RWPE2 (cell line): ENCODE results near the gene NONO.
"Not testable (repeated sequence)": the region's sequence is repeated elsewhere in the genome, so short reads cannot be mapped to it uniquely, and the experiment has no call there.

Source experiments
- ATAC-seq: fragments of 200-7000 bp; cut with Tn5 transposase; 3 replicates; pipeline ENCODE4 v1.9.1; 2021; ENCODE audit warnings: low read depth
- DNase-seq: peaks from one replicate; pipeline ENCODE4 v3.0.0-alpha.2; 2020; ENCODE audit warnings: low spot score
- H3K27ac ChIP-seq: fragments of 450-650 bp; 2 replicates; pipeline ENCODE4 v1.5.1; 2017; ENCODE audit warnings: mild to moderate bottlenecking; ENCODE audit not compliant: poor library complexity, severe bottlenecking
- H3K27me3 ChIP-seq: fragments of 250-450 bp; sonication (Bioruptor Pico); 2 replicates; pipeline ENCODE4 v1.5.1; 2021; ENCODE audit warnings: mild to moderate bottlenecking, moderate library complexity; ENCODE audit not compliant: insufficient read depth, poor library complexity, severe bottlenecking
- H3K36me3 ChIP-seq: fragments of 250-450 bp; sonication (Bioruptor Pico); 2 replicates; pipeline ENCODE4 v1.5.1; 2020; ENCODE audit warnings: low read depth, mild to moderate bottlenecking, moderate library complexity
- H3K4me1 ChIP-seq: fragments of 250-450 bp; sonication (Bioruptor Pico); 2 replicates; pipeline ENCODE4 v1.5.1; 2021; ENCODE audit warnings: mild to moderate bottlenecking, moderate library complexity; ENCODE audit not compliant: insufficient read depth, poor library complexity, severe bottlenecking
- H3K4me3 ChIP-seq: fragments of 250-450 bp; sonication (Bioruptor Pico); 2 replicates; pipeline ENCODE4 v1.5.1; 2021; ENCODE audit warnings: mild to moderate bottlenecking, moderate library complexity; ENCODE audit not compliant: severe bottlenecking
- H3K9me3 ChIP-seq: fragments of 250-450 bp; sonication (Bioruptor Pico); 2 replicates; pipeline ENCODE4 v1.5.1; 2021; ENCODE audit warnings: mild to moderate bottlenecking, moderate library complexity; ENCODE audit not compliant: severe bottlenecking
- TF ChIP-seq, protein P1 (sequence below): fragments of 450-650 bp; IDR thresholded peaks from one replicate; pipeline ENCODE4 v1.5.1; 2017; ENCODE audit warnings: mild to moderate bottlenecking, moderate library complexity; ENCODE audit not compliant: poor library complexity, severe bottlenecking

The NONO gene

DNA sequence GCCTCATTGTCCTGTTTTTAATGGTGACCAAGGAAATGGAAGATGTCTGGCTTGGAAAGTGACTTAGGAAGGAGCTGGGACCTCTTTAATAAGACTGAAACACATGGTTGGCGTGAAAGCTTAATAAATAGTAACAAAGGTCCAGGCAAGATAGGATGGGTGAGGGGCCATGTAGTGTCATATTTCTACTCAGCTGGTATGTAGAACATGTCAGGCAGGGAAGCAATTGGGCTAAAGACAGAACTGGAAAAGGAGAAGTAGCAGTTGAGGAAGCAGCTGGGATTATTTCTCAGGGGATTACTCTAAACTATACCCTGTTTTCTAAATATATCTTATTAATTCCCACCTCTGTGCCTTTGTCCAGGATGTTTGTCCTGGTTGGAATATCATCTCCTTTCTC, 36.7 kb downstream of the NONO start:
- Histone ChIP-seq H3K4me1 (no peaks in the 10 kb centered on the region), H3K9me3 (no peaks in the 10 kb centered on the region), H3K27ac (no peak overlapping the region), H3K4me3 (no peak overlapping the region), H3K36me3 (no peaks in the 10 kb centered on the region), H3K27me3 (no peaks in the 10 kb centered on the region)
- TF ChIP-seq, protein P1, sequence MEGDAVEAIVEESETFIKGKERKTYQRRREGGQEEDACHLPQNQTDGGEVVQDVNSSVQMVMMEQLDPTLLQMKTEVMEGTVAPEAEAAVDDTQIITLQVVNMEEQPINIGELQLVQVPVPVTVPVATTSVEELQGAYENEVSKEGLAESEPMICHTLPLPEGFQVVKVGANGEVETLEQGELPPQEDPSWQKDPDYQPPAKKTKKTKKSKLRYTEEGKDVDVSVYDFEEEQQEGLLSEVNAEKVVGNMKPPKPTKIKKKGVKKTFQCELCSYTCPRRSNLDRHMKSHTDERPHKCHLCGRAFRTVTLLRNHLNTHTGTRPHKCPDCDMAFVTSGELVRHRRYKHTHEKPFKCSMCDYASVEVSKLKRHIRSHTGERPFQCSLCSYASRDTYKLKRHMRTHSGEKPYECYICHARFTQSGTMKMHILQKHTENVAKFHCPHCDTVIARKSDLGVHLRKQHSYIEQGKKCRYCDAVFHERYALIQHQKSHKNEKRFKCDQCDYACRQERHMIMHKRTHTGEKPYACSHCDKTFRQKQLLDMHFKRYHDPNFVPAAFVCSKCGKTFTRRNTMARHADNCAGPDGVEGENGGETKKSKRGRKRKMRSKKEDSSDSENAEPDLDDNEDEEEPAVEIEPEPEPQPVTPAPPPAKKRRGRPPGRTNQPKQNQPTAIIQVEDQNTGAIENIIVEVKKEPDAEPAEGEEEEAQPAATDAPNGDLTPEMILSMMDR, result no peak
- no peak for DNase-seq
- no peak for ATAC-seq

DNA sequence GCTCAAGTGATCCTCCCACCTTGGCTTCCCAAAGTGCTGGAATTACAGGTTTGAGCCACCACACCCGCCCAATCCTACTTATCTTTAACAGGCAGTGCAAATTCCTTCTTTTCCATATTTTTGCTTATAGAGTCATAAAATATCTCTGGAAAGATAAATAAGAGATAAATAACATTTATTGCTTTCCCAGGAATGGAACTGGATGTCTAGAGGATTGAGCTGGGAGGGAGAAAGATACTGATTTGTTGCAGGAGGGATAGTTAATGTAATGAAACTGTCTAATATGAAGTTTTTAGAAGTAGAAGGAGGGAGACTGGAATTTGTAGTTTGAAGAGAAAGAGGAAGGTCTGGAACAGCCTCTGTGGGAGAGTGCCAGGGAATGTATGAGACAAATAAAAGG, 38.3 kb downstream of the NONO start:
- H3K27me3 ChIP-seq, result no peaks in the 10 kb centered on the region
- TF ChIP-seq, protein P1, result no peak
- DNase-seq (no peak), ATAC-seq (no peak)
- no peaks in the 10 kb centered on the region for H3K4me1 ChIP-seq
- H3K4me3 ChIP-seq, result no peak overlapping the region
- no peaks in the 10 kb centered on the region for H3K9me3 ChIP-seq
- H3K36me3 ChIP-seq, result no peaks in the 10 kb centered on the region
- H3K27ac ChIP-seq, result no peak overlapping the region

DNA sequence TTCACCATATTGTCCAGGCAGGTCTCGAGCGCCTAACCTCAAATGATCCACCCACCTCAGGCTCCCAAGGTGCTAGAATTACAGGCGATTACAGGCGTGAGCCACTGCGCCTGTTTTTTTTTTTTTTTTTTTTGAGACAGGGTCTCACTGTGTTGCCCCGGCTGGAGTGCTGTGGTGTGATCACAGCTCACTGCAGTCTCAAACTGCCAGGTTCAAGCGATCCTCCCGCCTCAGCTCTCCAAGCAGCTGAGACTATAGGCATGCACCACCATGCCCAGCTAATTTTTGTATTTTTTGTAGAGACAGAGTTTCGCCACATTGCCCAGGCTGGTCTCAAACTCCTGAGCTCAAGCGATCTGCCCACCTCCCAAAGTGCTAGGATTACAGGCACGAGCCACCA, 41.0 kb downstream of the NONO start:
- not testable (repeated sequence) for H3K27me3 ChIP-seq, H3K27ac ChIP-seq, H3K36me3 ChIP-seq, H3K9me3 ChIP-seq, DNase-seq, ATAC-seq, H3K4me1 ChIP-seq, H3K4me3 ChIP-seq

DNA sequence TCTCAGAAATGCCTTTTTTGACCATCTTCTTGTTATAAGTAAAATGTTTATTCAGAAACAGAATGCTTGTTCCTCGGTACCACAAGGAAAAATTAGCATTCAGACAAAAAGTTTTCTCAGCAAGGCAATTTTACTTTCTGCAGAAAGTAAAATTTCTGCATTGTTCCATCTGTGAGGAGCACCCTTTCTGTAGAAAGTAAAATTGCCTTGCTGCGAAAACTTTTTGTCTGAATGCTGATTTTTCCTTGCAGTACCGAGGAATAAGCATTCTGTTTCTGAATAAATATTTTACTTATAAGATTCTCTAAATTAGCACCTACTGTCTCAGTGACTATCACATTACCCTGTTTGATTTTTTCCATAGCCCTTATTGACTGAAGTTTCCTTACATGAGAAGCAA, 43.0 kb downstream of the NONO start:
- TF ChIP-seq, protein P1, result no peak
- Histone ChIP-seq H3K4me1 (no peaks in the 10 kb centered on the region), H3K4me3 (no peak overlapping the region), H3K27ac (no peak overlapping the region), H3K27me3 (no peaks in the 10 kb centered on the region), H3K36me3 (no peaks in the 10 kb centered on the region), H3K9me3 (no peaks in the 10 kb centered on the region)
- no peak for ATAC-seq
- DNase-seq, result no peak

DNA sequence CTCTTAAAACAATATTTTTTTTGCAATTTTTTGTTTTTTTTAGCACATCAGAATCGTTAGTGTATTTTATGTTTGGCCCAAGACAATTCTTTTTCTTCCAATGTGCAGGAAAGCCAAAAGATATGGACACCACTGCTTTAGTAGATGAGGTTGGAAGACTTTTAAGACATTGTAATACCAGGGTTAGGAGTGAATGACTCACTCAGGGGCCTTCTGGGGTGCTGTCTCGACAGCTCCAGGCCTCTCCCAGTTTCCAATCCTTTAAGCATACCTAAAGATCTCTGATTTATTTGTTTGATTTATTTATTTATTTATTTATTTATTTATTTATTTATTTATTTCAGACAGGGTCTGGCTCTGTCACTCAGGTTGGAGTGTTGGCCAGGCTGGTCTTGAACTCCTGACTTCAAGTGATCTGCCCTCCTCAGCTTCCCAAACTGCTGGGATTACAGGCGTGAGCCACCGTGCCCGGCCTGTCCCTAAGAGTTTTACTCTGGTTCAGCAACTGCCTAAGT, 65.8 kb downstream of the NONO start:
- H3K27ac ChIP-seq, H3K4me1 ChIP-seq, H3K4me3 ChIP-seq, ATAC-seq, H3K9me3 ChIP-seq, H3K36me3 ChIP-seq, H3K27me3 ChIP-seq, DNase-seq: not testable (repeated sequence)

DNA sequence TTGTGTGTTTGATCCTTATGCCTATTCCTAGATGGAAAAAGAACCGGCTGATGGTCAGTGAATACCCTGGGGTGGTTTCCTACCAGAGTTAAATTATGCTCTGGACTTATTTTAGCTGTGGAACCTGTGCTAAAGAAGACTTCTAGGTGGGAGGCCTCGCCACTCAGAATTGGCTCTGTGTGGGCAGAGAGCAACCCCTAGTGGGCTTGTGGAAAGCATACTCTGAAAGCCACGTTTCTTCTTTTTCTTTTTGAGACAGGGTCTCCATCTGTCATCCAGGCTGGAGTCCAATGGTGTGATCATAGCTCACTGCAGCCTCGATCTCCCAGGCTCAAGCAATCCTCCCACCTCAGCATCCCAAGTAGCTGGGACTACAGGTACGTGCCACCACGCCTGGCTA, 66.4 kb downstream of the NONO start:
- not testable (repeated sequence) for ATAC-seq, H3K27ac ChIP-seq

More for the DNA sequence above, 66.4 kb downstream of the NONO start:
- not testable (repeated sequence) for DNase-seq, H3K4me3 ChIP-seq, H3K9me3 ChIP-seq, H3K36me3 ChIP-seq, H3K4me1 ChIP-seq, H3K27me3 ChIP-seq
